ENCODE data around the gene LCK. TPM values are rescaled to one million over a fixed set of nuclear protein-coding genes. Genes with fewer than 3 reads are reported as not detected.

Gene LCK
- total and polyA plus RNA-seq, 2 donors (not counting 1 experiment from before 2014, with no cell fraction given) = 22.3 to 23.8 TPM

GRCh38 chr1:32205401-32206370 lies 45.4 kb upstream of the LCK start, which contains the start of gene IQCC:
Gene IQCC, plus strand, starts transcription at chr1:32205671. Its CDS starts 11 bp downstream, at chr1:32205682.
- TF ChIP-seq CTCF (IDR thresholded peaks at IDR 0.05) (no peak), EZH2 (IDR thresholded peaks at IDR 0.05; ENCODE audit: borderline replicate concordance, insufficient read depth, low read depth, low read length, poor library complexity, severe bottlenecking) (no peak)
- ChIA-PET CTCF (interaction anchor here (0.6 to 2.4 kb wide), 7 partner anchors 10 to 195 kb away, joined by 3 to 12 read pairs (median 4); partner anchors contain the start of gene MARCKSL1), POLR2A (interaction anchor here (0.5 to 1.2 kb wide), 8 partner anchors 9 to 317 kb away, joined by 3 to 9 read pairs (median 4); partner anchors contain the start of genes EIF3I, MARCKSL1 and TMEM234)
- Histone ChIP-seq H3K27ac (ENCODE audit: low read length in 2 of 2) (peak within 1 kb of the TSS in 1 of 2 donors; percentile 46), H3K4me2 (replicated peaks; ENCODE audit: low read depth, low read length, poor library complexity, severe bottlenecking) (peak within 1 kb of the TSS; percentile 82), H2AFZ (ENCODE audit: insufficient read depth, low read depth, low read length, poor library complexity, severe bottlenecking) (peak within 1 kb of the TSS; percentile 76), H3K4me1 (ENCODE audit: control insufficient read depth in 2 of 2, insufficient read depth in 2 of 2, low read length in 2 of 2) (peaks cover 42 to 58% of the 10 kb centered on the region in 2 donors), H3K4me3 (ENCODE audit: control extremely low read depth in 1 of 5, extremely low read depth in 1 of 5, insufficient read depth in 1 of 5, low read depth in 2 of 5, low read length in 4 of 5) (peak within 1 kb of the TSS in 4 of 5 experiments; percentile 59 to 78 (median 62)), H3K9ac (ENCODE audit: low read length) (peak within 1 kb of the TSS; percentile 65), H3K27me3 (replicated peaks in 1 of 4; ENCODE audit: control extremely low read depth in 1 of 4, control insufficient read depth in 3 of 4, insufficient read depth in 4 of 4, low read length in 3 of 4) (no peaks in the 10 kb centered on the region), H4K20me1 (ENCODE audit: control insufficient read depth, insufficient read depth, low read length, poor library complexity, severe bottlenecking) (no peaks in the 10 kb centered on the region), H3K36me3 (replicated peaks in 1 of 2; ENCODE audit: control extremely low read depth in 1 of 2, control insufficient read depth in 1 of 2, extremely low read depth in 1 of 2, insufficient read depth in 2 of 2, low read length in 1 of 2) (no peaks in the 10 kb centered on the region), H3K9me3 (ENCODE audit: control extremely low read depth in 1 of 3, control insufficient read depth in 2 of 3, insufficient read depth in 1 of 3, low read length in 2 of 3) (peaks cover 0 to 4% (median 0%) of the 10 kb centered on the region in 3 donors), H3K79me2 (ENCODE audit: control insufficient read depth, insufficient read depth, low read length) (no peaks in the 10 kb centered on the region)
- DNase-seq (peak; percentile 90), ATAC-seq (ENCODE audit: low read depth) (peak; percentile 62)
- Mint-ChIP-seq H3K4me3 (peak within 1 kb of the TSS; percentile 88), H3K4me1 (peaks cover 60% of the 10 kb centered on the region), H3K27me3 (no peaks in the 10 kb centered on the region), H3K9me3 (ENCODE audit: insufficient read depth) (no peaks in the 10 kb centered on the region), H3K27ac (peak within 1 kb of the TSS; percentile 68)
- intact Hi-C loops (cut with micrococcal nuclease) = loop anchor here (1.0 to 10.0 kb wide), 4 partner anchors 26 to 131 kb away; partner anchors contain the start of genes HDAC1, TMEM39B and TXLNA
- WGBS (ENCODE audit: insufficient coverage) = under 1% methylated on average over 58 of the region's 77 CpGs

All from B cell (primary cell).